Psoas muscle (tissue), 8 donors: ENCODE results near the gene H2AZ2. TPM values are rescaled to one million over a fixed set of nuclear protein-coding genes. Genes with fewer than 3 reads are reported as not detected.
"Not testable (repeated sequence)": the region's sequence is repeated elsewhere in the genome, so short reads cannot be mapped to it uniquely, and the experiment has no call there.

Experiments
- ATAC-seq, 4 donors: fragments of 200-7000 bp; cut with Tn5 transposase; one replicate each; pipeline ENCODE4 v1.9.1; 2020; ENCODE audit warnings: moderate library complexity in 3 of 4, mild to moderate bottlenecking in 2 of 4
- DNase-seq, 2 donors: peaks; one replicate each; pipeline ENCODE4 v3.0.0-alpha.2; 2020
- H3K27ac ChIP-seq: fragments of 200-600 bp; one replicate; pipeline ENCODE4 v1.8.0; 2022
- H3K27me3 ChIP-seq, 3 donors: fragments of 200-600 bp in 1 of 3; one replicate each; pipeline versions ENCODE4 v1.6.1 to v1.8.0; 2013 to 2022; ENCODE audit warnings: low read length in 2 of 3, mild to moderate bottlenecking in 2 of 3, moderate library complexity in 1 of 3; ENCODE audit not compliant: insufficient read depth in 3 of 3
- H3K36me3 ChIP-seq, 2 donors: fragments of 200-600 bp in 1 of 2; one replicate each; pipeline versions ENCODE4 v1.6.1 to v1.8.0; 2013 to 2022; ENCODE audit warnings: low read depth in 1 of 2, mild to moderate bottlenecking in 1 of 2, moderate library complexity in 1 of 2; ENCODE audit not compliant: insufficient read depth in 1 of 2
- H3K4me1 ChIP-seq: fragments of 200-600 bp; one replicate; pipeline ENCODE4 v1.8.0; 2022
- H3K4me3 ChIP-seq: fragments of 200-600 bp; one replicate; pipeline ENCODE4 v1.8.0; 2022; ENCODE audit warnings: mild to moderate bottlenecking
- H3K9me3 ChIP-seq: fragments of 200-600 bp; one replicate; pipeline ENCODE4 v1.8.0; 2022
- WGBS, 3 donors: extraction: QIAGEN DNeasy Blood & Tissue Kit; methylation state at CpG; one replicate each; pipeline versions ENCODE4 v1.1.6 to v1.1.7; 2013; 5-methylcytosine and 5-hydroxymethylcytosine counted together
- intact Hi-C, 2 donors: fragments of 100-400 bp; cut with DNase I; formaldehyde crosslinking; loops; one replicate each; pipeline versions ENCODE4 v1.11.0 to v1.14.2; 2022
- polyA plus RNA-seq, 3 donors: library from polyadenylated mRNA; stranded (reverse); fragments of 200-250 nt; gene quantifications; one replicate each; pipeline ENCODE4 v1.2.3, GENCODE V29; 2013
- total RNA-seq, 4 donors: library from RNA; stranded (reverse); fragmentation: NEBNext Ultra II Directional in 2 of 4; extraction: Animal tissue kit (Norgen Biotek cat#: 25700) in 2 of 4; gene quantifications; one replicate each; pipeline versions ENCODE4 v1.2.1 to v1.2.4, GENCODE V29; 2021 to 2023
- TF ChIP-seq, protein P1 (sequence below): fragments of 200-600 bp; IDR thresholded peaks from one replicate; pipeline ENCODE4 v1.8.0; 2022; ENCODE audit warnings: antibody characterized with exemption
- donor health status: healthy with polysubstance abuse.
- donor health status: DM: no; HTN: no; CAD: no; lungs with moderate emphysema.
- donor health status: Bipolar disorder and iron deficiency.
- donor health status: healthy.
- donor health status: DM: yes; HTN: yes; CAD: no.
- donor health status: DM: no; HTN: no; CAD: no.
- donor health status: DM: no; HTN: no; CAD: no.
- donor health status: DM: yes; HTN: yes; CAD: no.

The H2AZ2 gene
- total and polyA plus RNA-seq, 7 donors, result 37.1 to 155 (median 124) TPM

- no peaks in the 10 kb centered on the region for H3K9me3 ChIP-seq
- H3K4me1 ChIP-seq, result no peaks in the 10 kb centered on the region
- H3K27me3 ChIP-seq, result no peaks in the 10 kb centered on the region
- H3K4me3 ChIP-seq, result no peak overlapping the region
- no peak overlapping the region for H3K27ac ChIP-seq
- ATAC-seq, result no peak
- peaks cover 0 to 8% of the 10 kb centered on the region in 2 donors for H3K36me3 ChIP-seq
- TF ChIP-seq, protein P1, sequence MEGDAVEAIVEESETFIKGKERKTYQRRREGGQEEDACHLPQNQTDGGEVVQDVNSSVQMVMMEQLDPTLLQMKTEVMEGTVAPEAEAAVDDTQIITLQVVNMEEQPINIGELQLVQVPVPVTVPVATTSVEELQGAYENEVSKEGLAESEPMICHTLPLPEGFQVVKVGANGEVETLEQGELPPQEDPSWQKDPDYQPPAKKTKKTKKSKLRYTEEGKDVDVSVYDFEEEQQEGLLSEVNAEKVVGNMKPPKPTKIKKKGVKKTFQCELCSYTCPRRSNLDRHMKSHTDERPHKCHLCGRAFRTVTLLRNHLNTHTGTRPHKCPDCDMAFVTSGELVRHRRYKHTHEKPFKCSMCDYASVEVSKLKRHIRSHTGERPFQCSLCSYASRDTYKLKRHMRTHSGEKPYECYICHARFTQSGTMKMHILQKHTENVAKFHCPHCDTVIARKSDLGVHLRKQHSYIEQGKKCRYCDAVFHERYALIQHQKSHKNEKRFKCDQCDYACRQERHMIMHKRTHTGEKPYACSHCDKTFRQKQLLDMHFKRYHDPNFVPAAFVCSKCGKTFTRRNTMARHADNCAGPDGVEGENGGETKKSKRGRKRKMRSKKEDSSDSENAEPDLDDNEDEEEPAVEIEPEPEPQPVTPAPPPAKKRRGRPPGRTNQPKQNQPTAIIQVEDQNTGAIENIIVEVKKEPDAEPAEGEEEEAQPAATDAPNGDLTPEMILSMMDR, result no peak
- intact Hi-C loops, result no loop called here
- no peak for DNase-seq
- 81 to 85% (median 82%) methylated on average over 4 of the region's 4 CpGs for WGBS, 3 donors
These were observed 38.9 kb downstream of the H2AZ2 start for GRCh38 chr7:44808914-44809393.

GRCh38 chr7:44805950-44806349 is 41.9 kb downstream of the H2AZ2 start:
- ATAC-seq (no peak), DNase-seq (no peak)
- no peaks in the 10 kb centered on the region for H3K4me1 ChIP-seq
- peaks cover 9 to 38% of the 10 kb centered on the region in 2 donors for H3K36me3 ChIP-seq
- no peaks in the 10 kb centered on the region for H3K27me3 ChIP-seq
- TF ChIP-seq, protein P1, result no peak
- WGBS, 3 donors, result 87 to 95% (median 88%) methylated on average over 5 of the region's 5 CpGs
- H3K9me3 ChIP-seq, result no peaks in the 10 kb centered on the region
- no peak overlapping the region for H3K27ac ChIP-seq
- no peak overlapping the region for H3K4me3 ChIP-seq
- intact Hi-C loops, result no loop called here

DNA sequence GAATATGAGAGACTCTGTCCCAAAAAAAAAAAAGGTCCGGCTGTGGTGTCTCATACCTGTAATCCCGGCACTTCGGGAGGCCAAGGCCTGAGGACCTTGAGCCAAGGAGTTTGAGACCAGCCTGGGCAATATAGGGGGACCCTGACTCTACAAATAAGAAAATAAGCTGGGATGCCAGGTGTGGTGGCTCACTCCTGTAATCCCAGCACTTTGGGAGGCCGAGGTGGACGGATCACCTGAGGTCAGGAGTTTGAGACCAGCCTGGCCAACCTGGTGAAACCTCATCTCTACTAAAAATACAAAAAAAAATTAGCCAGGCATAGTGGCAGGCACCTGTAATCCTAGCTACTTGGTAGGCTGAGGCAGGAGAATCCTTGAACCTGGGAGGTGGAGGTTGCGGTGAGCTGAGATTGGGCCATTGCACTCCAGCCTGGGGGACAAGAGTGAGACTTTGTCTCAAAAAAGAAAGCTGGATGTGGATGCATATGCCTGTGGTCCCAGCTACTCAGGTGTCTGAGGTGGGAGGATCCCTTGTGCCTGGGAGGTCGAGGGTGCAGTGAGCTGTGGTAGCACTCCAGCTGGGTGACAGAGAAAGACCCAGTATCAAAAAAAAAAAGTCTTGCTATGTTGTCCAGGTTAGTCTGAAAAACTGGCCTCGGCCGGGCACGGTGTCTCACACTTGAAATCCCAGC is 43.9 kb downstream of the H2AZ2 start:
- peaks cover 12 to 58% of the 10 kb centered on the region in 2 donors for H3K36me3 ChIP-seq
- H3K4me1 ChIP-seq, intact Hi-C loops, H3K9me3 ChIP-seq, H3K27me3 ChIP-seq, H3K4me3 ChIP-seq, H3K27ac ChIP-seq, DNase-seq: not testable (repeated sequence)
- peak in 1 of 4 donors; percentile 14 for ATAC-seq
- WGBS, 3 donors, result 93 to 98% (median 93%) methylated on average over 10 of the region's 10 CpGs

DNA sequence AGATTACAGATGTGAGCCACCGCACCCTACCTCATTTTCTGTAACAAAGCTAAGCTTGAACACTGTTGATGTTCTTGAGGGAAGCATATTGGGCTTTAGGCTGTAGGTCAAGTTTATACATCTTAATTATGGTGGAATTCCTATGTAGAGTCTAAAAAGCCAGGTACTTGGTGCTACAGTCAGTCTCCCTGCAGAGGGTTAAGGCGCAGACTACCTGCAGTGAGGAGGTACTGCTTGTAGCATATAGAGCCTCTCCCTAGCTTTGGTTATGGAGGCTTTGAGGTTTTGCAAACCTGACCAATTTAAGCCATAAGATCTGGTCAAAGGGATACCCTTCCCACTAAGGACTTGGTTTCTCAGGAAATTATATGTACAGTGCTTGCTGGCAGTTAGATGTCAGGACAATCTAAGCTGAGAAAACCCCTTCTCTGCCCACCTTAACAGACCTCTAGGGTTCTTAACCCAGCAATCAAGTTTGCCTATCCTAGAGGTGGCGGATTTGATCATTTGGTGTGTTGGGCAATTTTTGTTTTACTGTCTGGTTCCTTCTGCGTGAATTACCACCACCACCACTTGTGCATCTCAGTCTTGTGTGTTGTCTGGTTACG is 45.4 kb downstream of the H2AZ2 start:
- no peak for ATAC-seq
- H3K27ac ChIP-seq, result no peak overlapping the region
- H3K9me3 ChIP-seq, result no peaks in the 10 kb centered on the region
- H3K27me3 ChIP-seq, result no peaks in the 10 kb centered on the region
- whole genome bisulfite sequencing, 3 donors, result 93 to 98% (median 96%) methylated on average over 5 of the region's 5 CpGs
- intact Hi-C loops, result no loop called here
- TF ChIP-seq, protein P1, result no peak
- no peak overlapping the region for H3K4me3 ChIP-seq
- H3K4me1 ChIP-seq, result peaks cover 11% of the 10 kb centered on the region
- no peak for DNase-seq
- peaks cover 12 to 63% of the 10 kb centered on the region in 2 donors for H3K36me3 ChIP-seq

- H3K9me3 ChIP-seq, result no peaks in the 10 kb centered on the region
- intact Hi-C loops, result no loop called here
These were observed 46.0 kb downstream of the H2AZ2 start for GRCh38 chr7:44801890-44802289.

More at GRCh38 chr7:44801890-44802289, 46.0 kb downstream of the H2AZ2 start:
- H3K4me1 ChIP-seq, result peaks cover 11% of the 10 kb centered on the region
- 86 to 95% (median 94%) methylated on average over 5 of the region's 5 CpGs for WGBS, 3 donors
- H3K4me3 ChIP-seq, result no peak overlapping the region
- DNase-seq (no peak), ATAC-seq (no peak)
- no peak overlapping the region for H3K27ac ChIP-seq
- no peaks in the 10 kb centered on the region for H3K27me3 ChIP-seq
- peaks cover 12 to 63% of the 10 kb centered on the region in 2 donors for H3K36me3 ChIP-seq
- TF ChIP-seq, protein P1, result no peak
